DMS53 (cell line): ENCODE data around the gene GLS.
"Not testable (repeated sequence)": the region's sequence is repeated elsewhere in the genome, so short reads cannot be mapped to it uniquely, and the experiment has no call there.

Source experiments
- DNase-seq: peaks from one replicate; lab custom pipeline; 2025; lab: John Stamatoyannopoulos, UW

The GLS gene

GRCh38 chr2:190933361-190933760, 52.7 kb downstream of the GLS start:
- DNase-seq, result no peak

- DNase-seq, result no peak
Measured at GRCh38 chr2:190935054-190935453, 54.4 kb downstream of the GLS start.

DNA sequence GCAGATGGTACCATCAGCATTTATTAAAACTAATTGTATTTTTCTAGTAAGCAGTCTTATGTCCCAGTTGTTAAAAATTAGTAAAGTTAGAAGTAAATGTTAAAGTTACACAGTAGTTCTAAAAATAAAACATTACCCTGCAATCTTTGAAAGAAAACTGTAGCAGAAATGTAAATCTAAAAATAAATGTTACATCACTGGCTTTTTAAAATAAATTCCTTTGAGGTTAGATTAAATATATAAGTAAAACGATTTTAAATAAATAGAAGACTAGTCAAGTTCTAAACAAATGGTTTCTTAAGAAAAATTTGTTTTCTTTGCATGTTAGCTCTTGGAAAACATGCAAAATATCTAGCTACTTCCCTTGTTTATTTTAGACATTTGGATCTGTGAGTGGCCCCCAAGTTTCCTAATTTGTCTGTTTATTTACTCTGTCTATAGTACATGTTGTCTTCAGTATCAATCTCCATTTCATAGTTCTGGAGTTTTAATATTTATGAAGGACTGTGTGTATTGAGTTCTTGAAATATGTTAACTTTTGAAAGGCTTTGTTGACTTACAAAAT, 58.2 kb downstream of the GLS start:
- DNase-seq, result no peak

DNA sequence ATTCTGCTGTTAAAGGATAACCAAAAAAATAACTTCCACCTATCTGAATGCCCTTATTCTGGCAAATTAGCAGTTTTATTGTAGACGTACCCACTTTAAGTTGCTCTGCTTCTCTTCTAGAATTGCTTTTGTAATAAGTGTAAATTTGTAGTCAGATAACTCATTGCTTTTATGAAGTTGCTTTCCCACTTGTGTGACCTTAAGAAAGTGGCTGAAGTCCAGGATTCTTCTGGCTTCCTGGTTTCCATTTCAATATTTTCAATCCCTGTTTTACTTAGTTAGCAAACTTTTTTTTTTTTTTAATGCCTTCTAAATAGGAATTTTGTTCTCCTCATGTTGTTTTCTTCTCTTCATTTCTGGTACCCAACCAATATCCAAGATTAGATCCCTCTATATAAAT, 59.8 kb downstream of the GLS start:
- DNase-seq, result no peak

DNA sequence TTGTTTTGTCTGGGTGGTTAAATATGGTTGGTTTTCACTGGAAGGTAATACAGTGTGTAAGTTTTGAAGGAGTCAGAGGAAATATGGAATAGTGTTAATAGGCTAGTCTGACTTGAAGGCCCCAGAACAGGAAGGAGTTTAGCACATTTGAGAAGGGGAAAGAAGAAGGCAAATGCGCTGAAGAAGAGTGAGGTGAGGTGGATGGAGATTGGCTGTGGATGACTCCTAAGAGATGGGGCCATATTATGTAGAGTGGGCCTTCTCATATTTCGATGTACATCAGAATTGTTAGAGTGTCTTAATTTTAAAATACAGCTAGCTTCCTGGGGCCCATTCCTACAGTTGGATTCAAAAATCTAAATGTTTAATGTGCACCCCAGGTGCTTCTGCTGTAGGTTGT, 61.0 kb downstream of the GLS start:
- DNase-seq, result no peak

- DNase-seq, result no peak
Measured at GRCh38 chr2:190942697-190943096, 62.1 kb downstream of the GLS start.

DNA sequence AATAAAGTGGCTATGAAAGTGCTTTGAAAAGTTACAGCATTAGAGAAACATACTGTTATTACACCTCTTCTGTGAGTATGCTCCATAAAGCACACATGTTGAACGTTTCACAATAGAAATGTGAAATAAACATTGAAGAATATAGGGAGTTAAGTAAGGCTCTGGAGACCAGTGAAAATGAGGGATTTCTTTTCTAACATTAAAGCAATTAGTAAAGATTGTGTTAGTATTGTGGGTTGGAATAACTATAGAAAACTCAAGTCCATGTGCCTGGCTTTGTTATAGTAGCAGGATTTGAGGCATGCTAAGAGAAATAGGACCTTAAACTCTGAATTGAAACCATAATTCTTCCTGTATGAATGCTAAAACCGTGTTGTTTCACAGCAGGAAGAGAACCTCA, 63.1 kb downstream of the GLS start:
- no peak for DNase-seq

GRCh38 chr2:190947141-190947540, 66.5 kb downstream of the GLS start:
- DNase-seq, result no peak

GRCh38 chr2:190947711-190948251, 67.2 kb downstream of the GLS start:
- DNase-seq, result peak; percentile 39

GRCh38 chr2:190948671-190949070, 68.0 kb downstream of the GLS start:
- DNase-seq, result peak; percentile 9

DNA sequence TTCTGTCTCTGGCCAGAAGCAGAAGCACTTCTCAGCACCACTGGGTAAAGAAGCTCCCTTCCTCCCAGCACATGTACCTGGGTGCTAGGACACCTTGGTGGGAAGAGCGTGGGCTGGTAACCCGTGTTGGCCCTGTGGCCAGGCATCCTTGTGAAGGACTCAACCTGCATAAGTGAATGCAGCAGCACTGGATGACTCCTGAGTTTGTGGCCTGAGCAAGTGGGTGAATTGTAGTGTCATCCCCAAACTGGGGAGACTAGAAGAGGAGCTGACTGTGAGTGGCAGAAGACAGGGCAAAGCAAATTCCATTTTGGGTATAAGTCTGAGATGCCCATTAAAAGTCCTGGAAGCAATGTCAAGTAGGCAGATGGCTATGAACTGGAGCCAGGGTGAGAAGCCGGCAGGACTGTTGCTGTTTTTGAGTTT, 70.0 kb downstream of the GLS start:
- DNase-seq, result no peak

DNA sequence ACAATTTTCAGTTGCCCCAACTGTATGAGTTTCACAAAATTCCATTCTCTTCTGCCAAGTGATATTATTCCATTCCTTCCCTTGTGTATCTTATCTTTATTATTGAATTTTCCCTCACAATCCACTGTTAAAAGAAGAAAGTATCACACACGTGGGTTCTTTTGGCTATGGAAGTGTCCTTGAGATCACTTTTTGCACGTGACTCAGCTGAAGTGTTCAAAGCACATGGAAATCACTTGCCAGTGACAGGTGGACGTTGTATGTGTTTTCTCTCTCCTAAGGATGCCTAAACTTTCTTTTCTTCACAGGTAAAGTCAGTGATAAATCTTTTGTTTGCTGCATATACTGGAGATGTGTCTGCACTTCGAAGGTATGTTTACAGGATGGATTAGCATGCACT, 72.6 kb downstream of the GLS start:
- DNase-seq, result no peak

GRCh38 chr2:190959911-190960788, 79.5 kb downstream of the GLS start:
- DNase-seq, result no peak

- not testable (repeated sequence) for DNase-seq
Measured at GRCh38 chr2:190961117-190961516, 80.5 kb downstream of the GLS start.

- no peak for DNase-seq
Measured at GRCh38 chr2:190961918-190962487, 81.4 kb downstream of the GLS start.

GRCh38 chr2:190963088-190963487, 82.5 kb downstream of the GLS start:
- no peak for DNase-seq

DNA sequence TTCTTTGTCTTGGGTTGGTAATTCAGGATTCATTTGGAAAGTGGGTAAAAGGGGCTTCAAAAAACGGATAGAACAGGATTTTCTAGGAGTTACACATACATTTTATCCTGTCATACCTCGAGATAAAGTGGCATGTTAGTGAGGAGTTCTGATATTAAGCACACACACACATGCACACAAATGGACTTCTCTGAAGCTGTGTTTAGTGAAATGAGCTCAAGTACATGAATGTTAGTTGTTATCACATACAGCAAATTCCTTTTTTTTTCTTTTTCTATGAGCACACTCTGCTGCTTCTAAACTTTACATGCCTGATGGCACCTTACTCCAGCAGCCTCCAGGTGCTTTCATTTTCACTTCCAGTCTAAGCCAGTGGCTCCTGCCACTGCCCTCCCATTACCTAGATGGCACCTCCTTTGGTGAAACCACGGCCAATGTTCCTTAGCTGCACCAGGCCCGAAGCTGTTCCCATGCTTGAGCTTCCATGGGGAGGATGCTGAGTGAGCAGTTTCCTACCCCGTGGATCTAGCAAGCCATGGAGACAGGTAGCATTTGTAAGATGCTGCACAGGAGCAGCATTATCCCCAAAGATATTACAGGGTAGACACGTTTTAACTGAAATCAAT, 83.7 kb downstream of the GLS start:
- no peak for DNase-seq

- peak; percentile 73 for DNase-seq
Measured at GRCh38 chr2:190965580-190966222, 85.1 kb downstream of the GLS start.

GRCh38 chr2:190968522-190968921, 87.9 kb downstream of the GLS start:
- DNase-seq, result no peak

- DNase-seq, result no peak
Measured at GRCh38 chr2:190970160-190970559, 89.5 kb downstream of the GLS start.

DNA sequence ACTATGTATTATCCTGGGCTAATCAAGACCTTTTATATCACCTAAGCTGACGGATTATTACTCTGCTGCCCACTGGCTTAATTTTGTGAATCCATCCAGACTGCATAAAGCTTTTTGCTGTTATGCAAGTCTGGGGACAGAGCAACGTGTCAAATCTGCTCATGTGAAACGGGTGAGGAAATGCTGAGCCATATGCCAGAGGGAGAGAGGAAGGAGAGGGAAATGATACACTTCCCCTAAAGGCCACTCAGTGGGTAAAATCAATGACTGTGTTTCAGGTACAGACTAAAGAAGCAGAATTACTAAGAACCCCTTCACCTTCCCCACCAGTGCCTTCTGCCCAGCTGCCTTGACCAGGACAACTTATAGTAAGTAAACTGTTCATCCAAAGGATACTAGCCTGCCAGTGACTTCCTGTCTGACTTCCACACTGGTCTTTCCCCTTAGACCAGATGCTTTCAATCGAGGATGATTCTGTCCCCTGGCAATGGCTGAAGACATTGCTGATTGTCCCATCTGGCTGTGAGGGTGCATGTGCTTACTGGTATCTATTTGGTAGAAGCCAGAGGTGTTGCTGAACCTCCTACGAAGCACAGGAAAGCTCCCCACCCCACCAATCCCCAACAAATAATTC, 90.4 kb downstream of the GLS start:
- no peak for DNase-seq

DNA sequence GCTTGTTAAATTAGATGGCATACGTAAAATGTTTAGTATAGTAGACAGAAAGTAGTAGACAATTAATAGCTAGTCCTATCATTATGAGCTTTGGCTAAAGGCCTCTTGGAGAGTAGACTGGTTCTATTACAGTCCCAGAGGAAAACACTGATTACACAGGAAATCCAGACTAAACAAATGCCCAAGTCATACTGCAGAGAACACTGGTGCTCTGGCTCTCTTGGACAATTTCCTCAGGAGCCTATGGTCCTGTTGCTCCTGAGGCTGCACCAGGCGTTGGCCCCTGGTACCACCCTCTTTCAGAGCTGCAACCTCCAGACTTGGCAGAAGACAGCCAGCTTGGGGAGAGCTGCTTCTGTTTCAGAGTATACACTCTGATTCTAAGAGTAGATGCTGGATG, 91.6 kb downstream of the GLS start:
- no peak for DNase-seq
